Measurements from ENCODE around the gene NFIA. TPM values are rescaled to one million over a fixed set of nuclear protein-coding genes. Genes with fewer than 3 reads are reported as not detected.

The NFIA gene
- total RNA-seq, 3 donors from 2014 or later, result 54.9 to 87.5 (median 79.6) TPM

- TF ChIP-seq POLR2A (IDR thresholded peaks at IDR 0.05) (no peak), POLR2AphosphoS5 (IDR thresholded peaks at IDR 0.05) (no peak), CTCF (IDR thresholded peaks at IDR 0.05) (no peak)
- Histone ChIP-seq H3K36me3 (no peaks in the 10 kb centered on the region), H3K27me3 (no peaks in the 10 kb centered on the region), H3K9me3 (no peaks in the 10 kb centered on the region), H3K4me1 (no peaks in the 10 kb centered on the region), H3K4me3 (no peak overlapping the region), H3K27ac (no peak overlapping the region)
- DNase-seq (ENCODE audit: low spot score in 2 of 2), result no peak
- intact Hi-C loops (cut with DNase I; ENCODE audit: low total_unique reads), result no loop called here
Measured at GRCh38 chr1:61097317-61097716, 15.0 kb downstream of the NFIA start.

- no peaks in the 10 kb centered on the region for H3K27me3 ChIP-seq
- H3K9me3 ChIP-seq, result no peaks in the 10 kb centered on the region
- H3K4me1 ChIP-seq, result no peaks in the 10 kb centered on the region
- H3K4me3 ChIP-seq, result no peak overlapping the region
- intact Hi-C loops (cut with DNase I; ENCODE audit: low total_unique reads), result no loop called here
- TF ChIP-seq POLR2AphosphoS5 (IDR thresholded peaks at IDR 0.05) (no peak), POLR2A (IDR thresholded peaks at IDR 0.05) (no peak), CTCF (IDR thresholded peaks at IDR 0.05) (no peak)
- no peak for DNase-seq (ENCODE audit: low spot score in 2 of 2)
- no peaks in the 10 kb centered on the region for H3K36me3 ChIP-seq
- no peak overlapping the region for H3K27ac ChIP-seq
Measured at GRCh38 chr1:61097722-61098121, 15.4 kb downstream of the NFIA start.

DNA sequence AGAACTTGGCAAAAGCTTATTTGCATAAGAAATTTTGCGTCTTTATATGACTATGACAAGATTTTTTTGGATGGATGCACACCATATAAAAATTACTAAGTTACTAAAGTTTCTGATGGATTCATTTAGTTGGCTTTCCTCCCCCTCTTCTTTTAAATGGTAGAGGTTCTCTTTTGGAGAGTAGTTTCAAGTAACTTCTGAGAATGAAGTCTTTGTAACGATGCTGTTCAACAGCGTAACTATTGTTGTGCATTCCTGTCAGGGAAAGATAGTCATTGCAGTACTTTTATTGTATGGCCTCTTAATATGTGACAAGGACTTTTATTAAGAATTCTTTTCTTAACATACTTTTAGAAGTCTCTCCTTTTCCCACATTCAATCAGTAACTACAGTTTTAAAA lies 16.0 kb downstream of the NFIA start:
- Histone ChIP-seq H3K4me3 (no peak overlapping the region), H3K27me3 (no peaks in the 10 kb centered on the region), H3K27ac (no peak overlapping the region), H3K4me1 (no peaks in the 10 kb centered on the region), H3K9me3 (no peaks in the 10 kb centered on the region), H3K36me3 (no peaks in the 10 kb centered on the region)
- TF ChIP-seq CTCF (IDR thresholded peaks at IDR 0.05) (no peak), POLR2A (IDR thresholded peaks at IDR 0.05) (no peak), POLR2AphosphoS5 (IDR thresholded peaks at IDR 0.05) (no peak)
- DNase-seq (ENCODE audit: low spot score in 2 of 2), result no peak
- intact Hi-C loops (cut with DNase I; ENCODE audit: low total_unique reads), result no loop called here

- Histone ChIP-seq H3K27me3 (no peaks in the 10 kb centered on the region), H3K4me3 (no peak overlapping the region), H3K27ac (no peak overlapping the region), H3K36me3 (no peaks in the 10 kb centered on the region), H3K9me3 (no peaks in the 10 kb centered on the region), H3K4me1 (no peaks in the 10 kb centered on the region)
- no peak for DNase-seq (ENCODE audit: low spot score in 2 of 2)
- no peak for TF ChIP-seq POLR2A (IDR thresholded peaks at IDR 0.05)
- TF ChIP-seq POLR2AphosphoS5 (IDR thresholded peaks at IDR 0.05), result no peak
- intact Hi-C loops (cut with DNase I; ENCODE audit: low total_unique reads), result no loop called here
Measured at GRCh38 chr1:61098906-61099437, 16.6 kb downstream of the NFIA start.

DNA sequence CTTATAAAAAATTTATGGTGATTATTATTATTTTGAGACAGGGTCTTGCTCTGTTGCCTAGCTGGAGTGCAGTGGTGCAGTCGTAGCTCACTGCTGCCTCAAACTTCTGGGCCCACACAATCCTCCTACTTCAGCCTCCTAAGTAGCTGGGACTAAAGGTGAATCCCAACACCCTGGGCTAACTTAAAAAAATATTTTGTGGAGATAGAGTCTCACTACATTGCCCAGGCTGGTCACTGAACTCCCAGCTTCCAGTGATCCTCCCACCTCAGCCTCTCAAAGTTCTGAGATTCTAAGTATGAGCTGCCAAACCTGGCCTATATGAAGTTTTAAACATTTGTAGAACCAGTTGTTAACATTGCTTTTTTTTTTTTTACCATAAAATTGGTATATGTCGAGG lies 18.2 kb downstream of the NFIA start:
- H3K4me3 ChIP-seq, result no peak overlapping the region
- intact Hi-C loops (cut with DNase I; ENCODE audit: low total_unique reads), result no loop called here
- TF ChIP-seq CTCF (IDR thresholded peaks at IDR 0.05) (no peak), POLR2AphosphoS5 (IDR thresholded peaks at IDR 0.05) (no peak), POLR2A (IDR thresholded peaks at IDR 0.05) (no peak)
- H3K27me3 ChIP-seq, result no peaks in the 10 kb centered on the region
- no peaks in the 10 kb centered on the region for H3K36me3 ChIP-seq
- no peaks in the 10 kb centered on the region for H3K4me1 ChIP-seq
- H3K9me3 ChIP-seq, result no peaks in the 10 kb centered on the region
- H3K27ac ChIP-seq, result no peak overlapping the region
- no peak for DNase-seq (ENCODE audit: low spot score in 2 of 2)

GRCh38 chr1:61101536-61101935 lies 19.2 kb downstream of the NFIA start:
- H3K27me3 ChIP-seq, result no peaks in the 10 kb centered on the region
- no peak for TF ChIP-seq POLR2A (IDR thresholded peaks at IDR 0.05)
- no peak for TF ChIP-seq CTCF (IDR thresholded peaks at IDR 0.05)
- TF ChIP-seq POLR2AphosphoS5 (IDR thresholded peaks at IDR 0.05), result no peak
- intact Hi-C loops (cut with DNase I; ENCODE audit: low total_unique reads), result no loop called here
- no peak for DNase-seq (ENCODE audit: low spot score in 2 of 2)
- no peaks in the 10 kb centered on the region for H3K4me1 ChIP-seq
- H3K36me3 ChIP-seq, result no peaks in the 10 kb centered on the region
- H3K9me3 ChIP-seq, result no peaks in the 10 kb centered on the region
- peak overlapping the region; percentile 33 to 61 for H3K27ac ChIP-seq
- H3K4me3 ChIP-seq, result peak overlapping the region in 2 of 3 donors; percentile 14 to 48
